Kidney capillary endothelial cell (primary cell): ENCODE data around the gene SUSD1.
A peak's percentile ranks its signal among the peaks of the same experiment; 100 is the strongest.
"Not testable (repeated sequence)": the region's sequence is repeated elsewhere in the genome, so short reads cannot be mapped to it uniquely, and the experiment has no call there.

Source experiments
- DNase-seq: peaks from one replicate; pipeline ENCODE4 v3.0.0-alpha.2; 2018; ENCODE audit warnings: low spot score

SUSD1 gene

GRCh38 chr9:112129246-112129645 is 45.9 kb downstream of the SUSD1 start:
- DNase-seq = no peak

GRCh38 chr9:112128399-112128798 is 46.7 kb downstream of the SUSD1 start:
- DNase-seq = not testable (repeated sequence)

- no peak for DNase-seq
Measured at GRCh38 chr9:112127281-112127680, 47.8 kb downstream of the SUSD1 start.

- no peak for DNase-seq
Measured at GRCh38 chr9:112125951-112126388, 49.1 kb downstream of the SUSD1 start.

- DNase-seq = no peak
Measured at GRCh38 chr9:112124156-112124555, 50.9 kb downstream of the SUSD1 start.

- no peak for DNase-seq
Measured at GRCh38 chr9:112121633-112122032, 53.5 kb downstream of the SUSD1 start.

- no peak for DNase-seq
Measured at GRCh38 chr9:112120439-112120925, 54.6 kb downstream of the SUSD1 start.

- DNase-seq = no peak
Measured at GRCh38 chr9:112120030-112120341, 55.1 kb downstream of the SUSD1 start.

GRCh38 chr9:112119225-112120029 is 55.7 kb downstream of the SUSD1 start:
- DNase-seq = no peak

GRCh38 chr9:112118009-112118408 is 57.1 kb downstream of the SUSD1 start:
- DNase-seq = no peak

- DNase-seq = no peak
Measured at GRCh38 chr9:112115970-112116753, 58.9 kb downstream of the SUSD1 start.

- no peak for DNase-seq
Measured at GRCh38 chr9:112115109-112115508, 60.0 kb downstream of the SUSD1 start.

- DNase-seq = no peak
Measured at GRCh38 chr9:112112941-112113681, 62.0 kb downstream of the SUSD1 start.

- DNase-seq = peak; percentile 65
Measured at GRCh38 chr9:112112519-112112918, 62.6 kb downstream of the SUSD1 start.

GRCh38 chr9:112111461-112111860 is 63.6 kb downstream of the SUSD1 start:
- no peak for DNase-seq

- DNase-seq = no peak
Measured at GRCh38 chr9:112110777-112111113, 64.4 kb downstream of the SUSD1 start.

GRCh38 chr9:112110094-112110776 is 64.9 kb downstream of the SUSD1 start:
- no peak for DNase-seq

- DNase-seq = no peak
Measured at GRCh38 chr9:112104901-112105300, 70.2 kb downstream of the SUSD1 start.

GRCh38 chr9:112104401-112104800 is 70.7 kb downstream of the SUSD1 start:
- DNase-seq = no peak

- no peak for DNase-seq
Measured at GRCh38 chr9:112103405-112103804, 71.7 kb downstream of the SUSD1 start.

- peak; percentile 78 for DNase-seq
Measured at GRCh38 chr9:112097712-112098688, 77.1 kb downstream of the SUSD1 start.
